Calu3 (cell line): ENCODE data around the gene ZBTB16. TPM values are rescaled to one million over a fixed set of nuclear protein-coding genes. Genes with fewer than 3 reads are reported as not detected.

ENCODE experiments used
- BruUV-seq: library from RNA; stranded (reverse); fragments of 400-500 nt; replicated peaks from 2 replicates; lab custom pipeline; 2021; lab: Mats Ljungman, UMichigan
- CTCF ChIA-PET: fragments of 300-600 bp; sonication (Branson Sonifier 250); formaldehyde crosslinking; loops from one replicate; lab custom pipeline; 2022; ENCODE audit warnings: antibody characterized with exemption; lab: Charles Lee
- DNase-seq: peaks from one replicate; pipeline ENCODE4 v3.0.0; 2022
- H3K27ac Mint-ChIP-seq: one replicate; pipeline ENCODE4 v1.8.0; 2022; ENCODE audit warnings: mixed read lengths; ENCODE audit not compliant: unreplicated experiment
- H3K27me3 Mint-ChIP-seq: one replicate; pipeline ENCODE4 v1.8.0; 2022; ENCODE audit warnings: mixed read lengths; ENCODE audit not compliant: unreplicated experiment
- H3K36me3 Mint-ChIP-seq: one replicate; pipeline ENCODE4 v1.8.0; 2022; ENCODE audit warnings: mild to moderate bottlenecking, moderate library complexity, mixed read lengths; ENCODE audit not compliant: insufficient read depth, unreplicated experiment
- H3K4me1 Mint-ChIP-seq: one replicate; pipeline ENCODE4 v1.8.0; 2022; ENCODE audit warnings: mild to moderate bottlenecking, low read depth, mixed read lengths; ENCODE audit not compliant: unreplicated experiment
- H3K4me3 Mint-ChIP-seq: one replicate; pipeline ENCODE4 v1.8.0; 2022; ENCODE audit warnings: mild to moderate bottlenecking, low read depth, moderate library complexity, mixed read lengths; ENCODE audit not compliant: unreplicated experiment
- H3K9me3 Mint-ChIP-seq: one replicate; pipeline ENCODE4 v1.8.0; 2022; ENCODE audit warnings: low read depth, mixed read lengths; ENCODE audit not compliant: unreplicated experiment
- intact Hi-C: fragments of 100-400 bp; cut with micrococcal nuclease; formaldehyde crosslinking; loops from one replicate; pipeline ENCODE4 v1.10.0; 2022; ENCODE audit not compliant: unreplicated experiment
- total RNA-seq: library from RNA; stranded (reverse); gene quantifications from 2 replicates; pipeline ENCODE4 v1.2.3, GENCODE V29; 2022
- TF ChIP-seq, protein P1 (sequence below): fragments of 200-600 bp; IDR thresholded peaks from one replicate; pipeline ENCODE4 v1.8.0; 2022; ENCODE audit warnings: antibody characterized with exemption; ENCODE audit not compliant: unreplicated experiment

The ZBTB16 gene
- total RNA-seq, 1 experiment from 2014 or later, result not detected

DNA sequence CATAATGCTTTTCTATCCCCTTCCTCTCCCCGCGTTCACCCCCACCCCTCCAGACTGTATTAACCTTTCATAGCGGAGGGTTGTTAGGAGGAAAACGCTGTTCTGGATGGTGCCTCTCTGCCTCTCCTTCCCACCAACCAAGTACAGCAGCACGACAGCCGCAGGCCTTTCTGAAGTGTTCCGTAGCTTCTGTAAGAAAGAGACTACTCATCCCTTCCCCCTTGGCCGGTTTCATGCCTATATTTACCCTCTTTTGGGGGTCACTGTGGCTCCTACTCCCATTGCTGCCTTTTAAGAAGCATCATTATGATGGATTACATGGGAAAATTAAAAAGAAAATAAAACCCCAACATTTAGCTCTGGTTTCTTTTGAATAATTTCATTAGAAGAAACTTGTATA, 46.5 kb downstream of the ZBTB16 start:
- no peaks in the 10 kb centered on the region for H3K36me3 Mint-ChIP-seq
- intact Hi-C loops, result no loop called here
- H3K9me3 Mint-ChIP-seq, result no peaks in the 10 kb centered on the region
- CTCF ChIA-PET, result interaction anchor here (0.7 kb wide), 1 partner anchor 213 kb away, joined by 5 read pairs; no protein-coding TSS in a partner anchor
- H3K27ac Mint-ChIP-seq, result no peak overlapping the region
- BruUV-seq, result no TSS peak
- no peaks in the 10 kb centered on the region for H3K4me1 Mint-ChIP-seq
- H3K4me3 Mint-ChIP-seq, result no peak overlapping the region
- peaks cover 92% of the 10 kb centered on the region for H3K27me3 Mint-ChIP-seq
- TF ChIP-seq, protein P1, sequence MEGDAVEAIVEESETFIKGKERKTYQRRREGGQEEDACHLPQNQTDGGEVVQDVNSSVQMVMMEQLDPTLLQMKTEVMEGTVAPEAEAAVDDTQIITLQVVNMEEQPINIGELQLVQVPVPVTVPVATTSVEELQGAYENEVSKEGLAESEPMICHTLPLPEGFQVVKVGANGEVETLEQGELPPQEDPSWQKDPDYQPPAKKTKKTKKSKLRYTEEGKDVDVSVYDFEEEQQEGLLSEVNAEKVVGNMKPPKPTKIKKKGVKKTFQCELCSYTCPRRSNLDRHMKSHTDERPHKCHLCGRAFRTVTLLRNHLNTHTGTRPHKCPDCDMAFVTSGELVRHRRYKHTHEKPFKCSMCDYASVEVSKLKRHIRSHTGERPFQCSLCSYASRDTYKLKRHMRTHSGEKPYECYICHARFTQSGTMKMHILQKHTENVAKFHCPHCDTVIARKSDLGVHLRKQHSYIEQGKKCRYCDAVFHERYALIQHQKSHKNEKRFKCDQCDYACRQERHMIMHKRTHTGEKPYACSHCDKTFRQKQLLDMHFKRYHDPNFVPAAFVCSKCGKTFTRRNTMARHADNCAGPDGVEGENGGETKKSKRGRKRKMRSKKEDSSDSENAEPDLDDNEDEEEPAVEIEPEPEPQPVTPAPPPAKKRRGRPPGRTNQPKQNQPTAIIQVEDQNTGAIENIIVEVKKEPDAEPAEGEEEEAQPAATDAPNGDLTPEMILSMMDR, result no peak
- no peak for DNase-seq

DNA sequence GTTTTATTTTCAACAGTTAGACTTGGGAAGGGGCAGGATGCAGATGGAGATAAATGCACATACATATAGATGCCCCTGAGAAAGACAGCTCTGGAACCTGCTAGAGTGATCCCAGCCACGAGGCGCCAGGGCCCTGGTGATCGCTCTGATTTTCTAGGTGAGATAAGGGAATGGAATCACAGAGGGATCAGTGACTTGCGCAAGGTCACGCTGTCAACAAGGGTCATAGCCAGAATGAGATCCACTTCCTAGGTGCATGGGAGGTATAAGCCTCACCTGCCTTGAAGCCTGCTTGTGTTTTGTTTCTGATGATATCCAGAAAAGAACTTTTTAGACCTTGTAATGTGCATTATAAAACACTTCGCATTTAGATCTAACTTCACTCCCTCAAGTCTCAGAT, 47.5 kb downstream of the ZBTB16 start:
- Mint-ChIP-seq H3K27me3 (peaks cover 98% of the 10 kb centered on the region), H3K4me1 (no peaks in the 10 kb centered on the region)

DNA sequence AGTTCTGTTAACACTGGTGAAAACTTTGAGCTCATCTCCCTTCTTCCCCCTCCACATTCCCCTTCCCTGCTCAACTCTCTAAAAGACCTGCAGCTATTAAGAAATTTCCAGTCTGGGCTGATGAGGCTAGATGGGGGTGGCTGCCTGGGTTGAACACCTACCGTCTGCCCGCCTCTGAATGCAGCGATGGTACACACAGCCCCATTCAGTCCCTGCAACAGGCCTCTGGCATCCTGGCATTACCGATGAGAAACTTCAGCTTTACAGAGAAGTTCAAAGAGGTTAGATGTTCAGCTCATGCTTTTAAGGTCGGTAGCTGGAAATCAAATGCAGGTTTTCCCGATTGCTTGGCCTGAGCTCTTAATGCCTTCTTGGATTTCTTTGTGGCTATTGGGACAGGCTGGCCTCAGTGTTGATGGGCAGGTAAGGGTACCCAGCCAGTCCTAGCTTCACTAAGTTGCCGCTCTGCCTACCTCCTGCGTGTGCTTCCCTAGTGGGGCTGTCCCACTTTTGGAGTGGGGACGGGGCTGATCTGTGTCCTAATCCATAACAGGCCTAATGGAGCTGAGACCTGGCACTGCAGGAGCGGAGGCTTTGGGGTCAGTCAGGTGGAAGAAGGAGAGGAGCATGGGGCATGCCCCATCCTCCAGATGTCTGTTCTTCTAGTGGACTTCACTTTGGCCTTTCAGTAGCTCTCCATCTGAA, 49.1 kb downstream of the ZBTB16 start:
- CTCF ChIA-PET, result interaction anchor here (0.9 kb wide), 1 partner anchor 31 kb away, joined by 3 read pairs; no protein-coding TSS in a partner anchor
- Mint-ChIP-seq H3K27ac (no peak overlapping the region), H3K36me3 (no peaks in the 10 kb centered on the region), H3K9me3 (no peaks in the 10 kb centered on the region), H3K4me1 (no peaks in the 10 kb centered on the region), H3K4me3 (no peak overlapping the region), H3K27me3 (peaks cover 98% of the 10 kb centered on the region)
- intact Hi-C loops, result no loop called here
- TF ChIP-seq, protein P1, result no peak
- BruUV-seq, result no TSS peak
- DNase-seq, result no peak

More for the DNA sequence above, 47.5 kb downstream of the ZBTB16 start:
- no peak for DNase-seq
- CTCF ChIA-PET, result interaction anchor here (0.7 kb wide), 3 partner anchors 9 to 439 kb away, joined by 3 to 5 read pairs (median 3); no protein-coding TSS in a partner anchor
- H3K27ac Mint-ChIP-seq, result no peak overlapping the region
- TF ChIP-seq, protein P1, result no peak
- no peaks in the 10 kb centered on the region for H3K9me3 Mint-ChIP-seq
- no TSS peak for BruUV-seq
- intact Hi-C loops, result no loop called here
- H3K36me3 Mint-ChIP-seq, result no peaks in the 10 kb centered on the region
- H3K4me3 Mint-ChIP-seq, result no peak overlapping the region

DNA sequence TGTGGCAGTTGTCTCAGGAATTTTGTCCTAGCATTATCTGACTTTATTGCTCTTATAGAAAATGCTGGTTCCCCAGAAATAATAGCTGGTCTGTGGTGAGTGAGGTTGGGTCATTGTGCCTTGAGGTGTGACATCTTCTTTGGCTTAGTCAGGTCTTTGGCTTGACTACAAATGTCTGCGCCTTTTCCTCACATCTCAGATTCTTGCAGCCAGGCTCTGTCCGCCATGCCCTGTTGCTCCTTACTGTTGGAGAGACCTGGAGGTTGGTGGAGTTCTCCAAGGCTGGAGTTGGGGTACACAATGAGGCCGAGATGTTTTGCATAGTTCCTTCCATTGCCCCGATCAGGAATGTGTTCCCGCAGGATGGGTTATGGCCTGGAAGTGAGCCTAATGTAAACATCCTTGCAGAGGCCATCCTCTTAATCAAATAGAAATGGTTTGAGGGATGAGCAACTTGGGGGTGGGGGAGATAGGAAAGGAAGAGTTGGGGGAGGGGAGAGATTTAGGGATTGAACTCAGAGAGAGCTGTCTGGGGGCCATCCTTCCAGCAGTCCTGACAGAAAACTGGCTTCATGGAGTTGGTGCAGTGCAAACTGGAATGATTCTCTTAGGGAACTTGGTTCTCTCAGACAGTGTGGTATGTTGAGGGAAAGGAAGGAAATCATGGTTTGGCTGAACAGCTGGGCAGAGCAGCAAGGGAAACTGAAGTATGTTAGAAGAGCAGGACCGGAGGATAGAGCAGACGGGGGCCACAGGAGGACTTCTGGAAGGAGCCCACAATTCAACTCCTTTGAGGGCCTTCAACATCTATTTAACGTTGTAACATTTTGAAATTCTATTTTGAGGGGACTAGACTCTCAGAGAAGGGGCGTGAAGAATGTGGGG, 49.9 kb downstream of the ZBTB16 start:
- TF ChIP-seq, protein P1, result no peak

More for the DNA sequence above, 49.9 kb downstream of the ZBTB16 start:
- Mint-ChIP-seq H3K4me1 (no peaks in the 10 kb centered on the region), H3K4me3 (no peak overlapping the region), H3K9me3 (no peaks in the 10 kb centered on the region), H3K36me3 (no peaks in the 10 kb centered on the region), H3K27ac (no peak overlapping the region), H3K27me3 (peaks cover 100% of the 10 kb centered on the region)
- DNase-seq, result no peak
- BruUV-seq, result no TSS peak
- intact Hi-C loops, result no loop called here
- CTCF ChIA-PET, result interaction anchor here (0.9 kb wide), 1 partner anchor 30 kb away, joined by 3 read pairs; no protein-coding TSS in a partner anchor
